Mucosa of rectum (tissue), 2 donors: ENCODE results near the gene ZNF439.
A peak's percentile ranks its signal among the peaks of the same experiment; 100 is the strongest.
"Not testable (repeated sequence)": the region's sequence is repeated elsewhere in the genome, so short reads cannot be mapped to it uniquely, and the experiment has no call there.

Experiments
- H3K27ac ChIP-seq, 2 donors: one replicate each; pipeline ENCODE4 v1.7.0; 2013; ENCODE audit warnings: inconsistent platforms in 2 of 2, low read depth in 2 of 2, low read length in 2 of 2
- H3K27me3 ChIP-seq, 2 donors: one replicate each; pipeline ENCODE4 v1.7.0; 2013; ENCODE audit warnings: low read length in 2 of 2; ENCODE audit not compliant: control insufficient read depth in 2 of 2, insufficient read depth in 2 of 2
- H3K36me3 ChIP-seq, 2 donors: one replicate each; pipeline ENCODE4 v1.7.0; 2013; ENCODE audit warnings: low read length in 2 of 2; ENCODE audit not compliant: control insufficient read depth in 2 of 2, insufficient read depth in 2 of 2
- H3K4me1 ChIP-seq, 2 donors: one replicate each; pipeline ENCODE4 v1.7.0; 2013; ENCODE audit warnings: low read length in 2 of 2, mild to moderate bottlenecking in 1 of 2; ENCODE audit not compliant: control insufficient read depth in 2 of 2, insufficient read depth in 2 of 2
- H3K4me3 ChIP-seq, 2 donors: one replicate each; pipeline ENCODE4 v1.7.0; 2013; ENCODE audit warnings: low read length in 2 of 2
- H3K9ac ChIP-seq, 2 donors: one replicate each; pipeline ENCODE4 v1.7.0; 2013; ENCODE audit warnings: low read length in 2 of 2, low read depth in 1 of 2, mild to moderate bottlenecking in 1 of 2
- H3K9me3 ChIP-seq, 2 donors: one replicate each; pipeline ENCODE4 v1.7.0; 2013; ENCODE audit warnings: low read length in 2 of 2; ENCODE audit not compliant: control insufficient read depth in 2 of 2
- donor health status: healthy.
- donor health status: Normal muscosa, but diverticular disease.

ZNF439 gene

DNA sequence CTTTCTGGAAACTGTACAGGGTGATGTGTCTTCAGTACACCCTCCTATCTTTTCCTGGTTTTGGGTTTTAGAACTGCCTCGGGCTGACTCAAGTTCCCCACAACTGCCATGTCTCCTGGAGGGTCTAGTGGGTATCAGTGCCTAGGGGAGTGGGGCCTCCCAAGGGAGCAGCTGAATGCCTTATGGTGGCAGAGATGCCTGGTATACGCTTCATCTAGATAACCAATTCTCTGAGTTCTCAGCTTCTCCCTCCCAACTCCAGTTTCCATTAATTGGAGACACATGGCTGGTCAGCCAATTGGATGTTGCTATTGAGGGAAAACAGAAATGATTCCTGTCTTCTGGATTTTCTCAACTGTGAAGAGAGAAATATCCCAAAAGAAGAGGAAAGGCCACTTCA is 12.8 kb downstream of the ZNF439 start:
- Histone ChIP-seq H3K4me3 (no peak overlapping the region), H3K27ac (no peak overlapping the region), H3K9me3 (peaks cover 8 to 11% of the 10 kb centered on the region in 2 donors), H3K9ac (no peak overlapping the region), H3K27me3 (no peaks in the 10 kb centered on the region), H3K36me3 (peaks cover 0 to 4% of the 10 kb centered on the region in 2 donors), H3K4me1 (peaks cover 3 to 4% of the 10 kb centered on the region in 2 donors)

DNA sequence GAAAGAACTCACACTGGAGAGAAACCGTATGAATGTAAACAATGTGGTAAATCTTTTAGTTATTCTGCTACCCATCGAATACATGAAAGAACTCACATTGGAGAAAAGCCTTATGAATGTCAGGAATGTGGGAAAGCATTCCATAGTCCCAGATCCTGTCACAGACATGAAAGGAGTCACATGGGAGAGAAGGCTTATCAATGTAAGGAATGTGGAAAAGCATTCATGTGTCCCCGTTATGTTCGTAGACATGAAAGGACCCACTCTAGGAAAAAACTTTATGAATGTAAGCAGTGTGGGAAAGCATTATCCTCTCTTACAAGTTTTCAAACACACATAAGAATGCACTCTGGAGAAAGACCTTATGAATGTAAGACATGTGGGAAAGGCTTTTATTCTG is 19.2 kb downstream of the ZNF439 start:
- H3K4me3 ChIP-seq, H3K27ac ChIP-seq, H3K27me3 ChIP-seq, H3K4me1 ChIP-seq, H3K9ac ChIP-seq: not testable (repeated sequence)
- peaks cover 20 to 23% of the 10 kb centered on the region in 2 donors for H3K36me3 ChIP-seq
- H3K9me3 ChIP-seq: peaks cover 35 to 42% of the 10 kb centered on the region in 2 donors

DNA sequence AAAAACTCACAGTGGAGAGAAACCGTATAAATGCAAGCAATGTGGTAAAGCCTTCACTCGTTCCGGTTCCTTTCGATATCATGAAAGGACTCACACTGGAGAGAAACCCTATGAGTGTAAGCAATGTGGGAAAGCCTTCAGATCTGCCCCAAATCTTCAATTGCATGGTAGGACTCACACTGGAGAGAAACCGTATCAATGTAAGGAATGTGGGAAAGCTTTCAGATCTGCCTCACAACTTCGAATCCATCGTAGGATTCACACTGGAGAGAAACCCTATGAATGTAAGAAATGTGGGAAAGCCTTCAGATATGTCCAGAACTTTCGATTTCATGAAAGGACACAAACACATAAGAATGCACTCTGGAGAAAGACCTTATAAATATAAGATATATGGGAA is 19.7 kb downstream of the ZNF439 start:
- Histone ChIP-seq H3K4me3 (no peak overlapping the region), H3K27ac (no peak overlapping the region), H3K27me3 (no peaks in the 10 kb centered on the region), H3K9me3 (peaks cover 35 to 42% of the 10 kb centered on the region in 2 donors), H3K4me1 (no peaks in the 10 kb centered on the region), H3K36me3 (peaks cover 20 to 23% of the 10 kb centered on the region in 2 donors), H3K9ac (no peak overlapping the region)

DNA sequence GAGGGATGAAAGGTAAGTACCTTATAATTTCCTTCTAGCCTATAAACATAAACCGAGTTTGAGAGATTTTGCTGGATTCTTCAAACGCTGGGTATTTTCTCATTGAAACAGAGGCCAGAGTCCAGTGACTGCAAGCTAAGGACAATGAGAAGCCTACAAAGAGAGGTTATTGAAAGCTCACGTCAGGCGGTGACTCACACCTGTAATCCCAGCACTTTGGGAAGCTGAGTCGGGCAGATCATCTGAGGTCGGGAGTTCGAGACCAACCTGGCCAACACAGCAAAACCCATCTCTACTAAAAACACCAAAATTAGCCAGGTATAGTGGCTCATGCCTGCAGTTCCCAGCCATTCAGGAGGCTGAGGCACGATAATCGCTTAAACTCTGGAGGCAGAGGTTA is 24.1 kb downstream of the ZNF439 start:
- H3K9ac ChIP-seq: no peak overlapping the region
- peaks cover 7 to 11% of the 10 kb centered on the region in 2 donors for H3K36me3 ChIP-seq
- no peak overlapping the region for H3K4me3 ChIP-seq
- H3K27me3 ChIP-seq: no peaks in the 10 kb centered on the region
- H3K9me3 ChIP-seq: peaks cover 22 to 24% of the 10 kb centered on the region in 2 donors
- no peaks in the 10 kb centered on the region for H3K4me1 ChIP-seq
- no peak overlapping the region for H3K27ac ChIP-seq

DNA sequence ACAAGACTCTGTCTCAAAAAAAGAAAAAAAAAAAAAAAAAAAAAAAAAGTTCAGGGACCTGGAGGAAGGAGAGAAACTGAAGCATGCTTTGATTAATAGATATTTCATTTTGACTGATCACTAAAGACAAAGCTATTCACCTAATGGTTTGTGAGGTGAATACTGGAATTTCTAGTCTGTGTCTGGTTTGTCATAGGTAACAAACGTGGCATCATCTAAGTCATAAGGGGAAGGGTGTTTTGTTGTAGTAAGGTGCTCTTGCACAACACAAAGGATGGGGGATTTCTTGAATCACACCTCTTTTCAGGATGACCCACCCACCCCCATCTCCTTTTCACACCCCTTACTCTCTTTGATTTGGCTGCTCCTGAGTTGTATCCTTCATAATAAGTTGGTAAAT is 25.2 kb downstream of the ZNF439 start:
- no peak overlapping the region for H3K9ac ChIP-seq
- peaks cover 11 to 13% of the 10 kb centered on the region in 2 donors for H3K9me3 ChIP-seq
- H3K27ac ChIP-seq: no peak overlapping the region
- no peaks in the 10 kb centered on the region for H3K27me3 ChIP-seq
- no peak overlapping the region for H3K4me3 ChIP-seq
- peaks cover 0 to 4% of the 10 kb centered on the region in 2 donors for H3K36me3 ChIP-seq
- no peaks in the 10 kb centered on the region for H3K4me1 ChIP-seq

DNA sequence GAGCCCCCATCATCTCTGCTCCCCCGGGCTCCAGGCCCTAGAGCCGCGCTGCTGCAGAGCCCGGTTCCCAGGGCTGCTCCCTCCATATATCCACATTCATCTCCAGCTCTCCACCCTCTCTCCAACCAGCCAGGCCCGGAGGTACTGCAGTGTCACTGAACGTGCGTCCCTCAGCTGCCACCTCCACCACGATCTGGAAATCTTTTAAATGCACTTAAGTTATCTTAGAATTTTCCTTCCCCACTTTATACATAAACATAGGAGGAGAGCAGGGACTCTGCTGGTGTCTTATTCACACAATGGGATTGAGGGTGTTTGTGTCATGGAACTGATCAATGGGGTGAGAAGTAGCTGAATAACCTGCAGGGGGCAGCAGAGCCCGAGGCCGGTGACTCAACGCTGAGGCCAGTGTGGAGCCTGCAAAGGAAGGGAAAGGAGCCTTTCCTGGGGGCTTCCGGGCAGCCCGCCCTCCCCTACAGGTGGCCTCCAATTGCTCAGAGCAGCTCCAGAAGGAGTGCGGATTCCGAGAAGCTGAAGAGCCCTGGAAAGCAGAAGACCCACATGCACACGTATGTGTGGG is 31.3 kb downstream of the ZNF439 start:
- not testable (repeated sequence) for H3K27ac ChIP-seq, H3K4me3 ChIP-seq, H3K36me3 ChIP-seq, H3K9ac ChIP-seq, H3K27me3 ChIP-seq, H3K4me1 ChIP-seq, H3K9me3 ChIP-seq

DNA sequence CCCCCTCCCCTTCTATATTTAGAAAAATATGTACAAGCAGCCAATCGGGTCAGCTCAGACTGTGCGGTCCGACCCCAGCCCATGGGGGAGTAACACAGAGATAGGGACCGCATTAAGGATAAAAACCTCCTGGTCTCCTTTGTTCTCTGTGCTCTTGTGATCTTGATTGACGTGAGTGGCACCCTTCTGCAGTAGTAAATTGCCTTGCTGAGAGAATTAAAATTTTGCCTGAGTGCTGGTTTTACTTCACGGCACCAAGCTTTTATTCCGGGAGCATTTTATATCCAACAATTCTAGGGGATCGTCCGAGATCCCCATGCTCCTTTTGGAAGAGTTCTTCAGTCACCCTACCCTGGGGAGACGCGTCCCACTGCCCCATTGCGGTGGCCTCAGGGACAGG is 32.1 kb downstream of the ZNF439 start:
- Histone ChIP-seq H3K9me3 (no peaks in the 10 kb centered on the region), H3K4me1 (no peaks in the 10 kb centered on the region), H3K4me3 (no peak overlapping the region), H3K36me3 (no peaks in the 10 kb centered on the region), H3K9ac (no peak overlapping the region), H3K27me3 (no peaks in the 10 kb centered on the region), H3K27ac (no peak overlapping the region)

DNA sequence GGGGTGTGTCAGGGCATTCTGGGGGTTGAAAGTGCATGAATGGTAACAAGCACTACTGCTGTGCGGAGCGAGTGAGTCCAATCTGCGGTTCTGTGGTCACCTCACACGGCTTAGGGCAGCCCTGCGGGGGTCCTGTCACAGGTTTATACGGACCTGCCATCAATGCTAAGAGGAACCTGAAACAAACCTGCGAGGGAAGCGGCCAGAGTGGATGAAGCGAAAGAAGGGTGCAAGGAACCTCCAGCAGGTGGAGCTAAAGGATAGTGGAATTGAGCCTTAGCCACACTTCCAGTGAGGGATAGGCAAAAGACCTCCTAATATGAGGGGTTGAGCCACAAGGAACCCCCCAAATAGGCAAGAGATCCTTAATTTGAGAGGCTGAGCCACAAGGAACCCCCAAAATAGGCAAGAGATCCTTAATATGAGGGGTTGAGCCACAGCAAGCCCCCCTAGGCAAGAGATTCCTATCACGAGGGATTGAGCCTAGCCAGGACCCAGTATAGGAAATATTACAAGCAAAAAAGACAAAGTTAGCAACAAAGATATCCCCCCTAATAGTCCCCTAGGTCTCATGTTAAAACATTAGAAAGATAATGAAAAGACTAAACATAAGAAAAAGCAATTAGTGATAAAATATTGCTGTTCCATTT is 32.8 kb downstream of the ZNF439 start:
- Histone ChIP-seq H3K4me3 (no peak overlapping the region), H3K27me3 (no peaks in the 10 kb centered on the region), H3K36me3 (no peaks in the 10 kb centered on the region), H3K4me1 (no peaks in the 10 kb centered on the region), H3K9me3 (no peaks in the 10 kb centered on the region), H3K27ac (no peak overlapping the region), H3K9ac (no peak overlapping the region)

DNA sequence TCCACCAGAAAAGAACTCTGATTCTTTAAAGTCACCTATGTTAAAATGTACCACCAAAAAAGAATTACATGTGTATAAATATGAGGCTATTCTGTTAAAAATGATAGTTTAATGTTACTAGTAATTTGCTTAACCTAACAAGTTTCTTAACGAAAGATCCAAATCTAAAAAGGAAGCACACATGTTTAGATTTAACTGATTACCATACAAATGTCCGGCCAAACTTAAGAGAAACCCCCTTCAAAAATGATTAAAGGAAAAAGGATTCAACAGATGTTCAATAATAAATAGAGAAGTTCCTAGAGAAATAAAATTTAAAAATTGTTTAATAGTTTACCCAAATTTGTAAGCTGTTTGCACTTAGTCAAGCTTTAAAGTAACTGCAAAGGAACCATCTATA is 34.1 kb downstream of the ZNF439 start:
- Histone ChIP-seq H3K27ac (no peak overlapping the region), H3K9ac (no peak overlapping the region), H3K9me3 (no peaks in the 10 kb centered on the region), H3K4me3 (no peak overlapping the region), H3K4me1 (peaks cover 4 to 5% of the 10 kb centered on the region in 2 donors), H3K36me3 (no peaks in the 10 kb centered on the region), H3K27me3 (no peaks in the 10 kb centered on the region)

DNA sequence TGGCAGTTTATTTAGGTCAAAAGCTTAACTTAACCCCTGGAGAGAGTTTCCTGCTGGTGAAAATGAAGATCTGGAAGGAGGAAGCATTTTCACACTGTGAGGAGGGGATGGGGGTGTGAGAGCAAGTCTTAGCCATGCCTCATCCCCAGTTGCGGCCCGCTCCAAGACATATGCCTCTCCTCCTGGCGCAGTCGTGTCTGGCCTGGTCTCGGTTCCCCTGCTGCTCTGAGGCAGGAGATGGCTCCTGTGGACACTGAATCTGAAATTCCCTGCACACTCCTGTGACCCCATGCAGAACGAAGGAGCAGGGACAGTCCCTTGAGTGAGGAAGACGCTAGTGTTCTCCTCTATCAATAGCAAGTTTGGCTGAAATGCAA is 38.7 kb downstream of the ZNF439 start:
- Histone ChIP-seq H3K4me3 (peak overlapping the region; percentile 78 to 89), H3K27me3 (no peaks in the 10 kb centered on the region), H3K27ac (peak overlapping the region; percentile 93 to 97), H3K36me3 (peaks cover 0 to 3% of the 10 kb centered on the region in 2 donors), H3K9me3 (no peaks in the 10 kb centered on the region), H3K9ac (peak overlapping the region; percentile 85 to 92), H3K4me1 (peaks cover 4 to 9% of the 10 kb centered on the region in 2 donors)
